BE2C (cell line): Measurements from ENCODE around the gene IMPG1. TPM values are rescaled to one million over a fixed set of nuclear protein-coding genes. Genes with fewer than 3 reads are reported as not detected.
A peak's percentile ranks its signal among the peaks of the same experiment; 100 is the strongest.

Experiments
- DNase-seq: peaks from one replicate; pipeline ENCODE4 v3.0.0-alpha.2; 2020
- H3K27me3 ChIP-seq: fragments of 250-450 bp; sonication (Bioruptor Pico); 2 replicates; pipeline ENCODE4 v1.5.1; 2020; ENCODE audit warnings: mild to moderate bottlenecking
- H3K36me3 ChIP-seq: fragments of 250-450 bp; sonication (Bioruptor Pico); 2 replicates; pipeline ENCODE4 v1.5.1; 2020; ENCODE audit warnings: mild to moderate bottlenecking
- H3K4me1 ChIP-seq: fragments of 250-450 bp; sonication (Bioruptor Pico); 2 replicates; pipeline ENCODE4 v1.5.1; 2020
- H3K4me3 ChIP-seq: 2 replicates; pipeline ENCODE4 v1.5.1; 2011; ENCODE audit warnings: low read depth, low read length
- H3K9me3 ChIP-seq: fragments of 250-450 bp; sonication (Bioruptor Pico); 2 replicates; pipeline ENCODE4 v1.5.1; 2020
- CTCF ChIP-seq: IDR thresholded peaks from 2 replicates; pipeline ENCODE4 v1.5.1; 2012; ENCODE audit warnings: mild to moderate bottlenecking, low read depth, low read length
- polyA plus RNA-seq: library from polyadenylated mRNA; unstranded; fragments of >200 nt; gene quantifications from one replicate; pipeline ENCODE4 v1.2.1, GENCODE V29; 2012; ENCODE audit warnings: low read depth, missing spikeins; ENCODE audit not compliant: insufficient read length, insufficient read depth

The IMPG1 gene
- not detected for polyA plus RNA-seq

GRCh38 chr6:76072562-76072961 lies at the start of gene IMPG1:
Gene IMPG1, minus strand, starts transcription at chr6:76072662. Its CDS starts 174 bp downstream, at chr6:76072488.
- no peak within 1 kb of the TSS for H3K4me3 ChIP-seq
- no peaks in the 10 kb centered on the region for H3K36me3 ChIP-seq
- no peak for DNase-seq
- no peaks in the 10 kb centered on the region for H3K4me1 ChIP-seq
- H3K27me3 ChIP-seq = no peaks in the 10 kb centered on the region
- no peak for TF ChIP-seq CTCF
- no peaks in the 10 kb centered on the region; the same call in 1 of the 2 replicates for H3K9me3 ChIP-seq

GRCh38 chr6:76120302-76120701 lies 47.8 kb upstream of the IMPG1 start:
- Histone ChIP-seq H3K4me3 (no peak overlapping the region), H3K9me3 (no peaks in the 10 kb centered on the region), H3K36me3 (no peaks in the 10 kb centered on the region), H3K27me3 (no peaks in the 10 kb centered on the region), H3K4me1 (no peaks in the 10 kb centered on the region)
- no peak for DNase-seq
- no peak for TF ChIP-seq CTCF

GRCh38 chr6:76073281-76073680 lies 819 bp upstream of the IMPG1 start:
- H3K4me1 ChIP-seq = no peaks in the 10 kb centered on the region
- no peak overlapping the region for H3K4me3 ChIP-seq
- H3K36me3 ChIP-seq = no peaks in the 10 kb centered on the region
- H3K27me3 ChIP-seq = no peaks in the 10 kb centered on the region
- TF ChIP-seq CTCF = no peak
- H3K9me3 ChIP-seq = no peaks in the 10 kb centered on the region; the same call in 1 of the 2 replicates
- no peak for DNase-seq

GRCh38 chr6:76057469-76057868 lies 15.0 kb downstream of the IMPG1 start:
- Histone ChIP-seq H3K4me3 (no peak overlapping the region), H3K9me3 (no peaks in the 10 kb centered on the region), H3K4me1 (no peaks in the 10 kb centered on the region; the same call in 1 of the 2 replicates), H3K36me3 (no peaks in the 10 kb centered on the region), H3K27me3 (no peaks in the 10 kb centered on the region)
- TF ChIP-seq CTCF = no peak
- DNase-seq = no peak

GRCh38 chr6:76052314-76052713 lies 20.1 kb downstream of the IMPG1 start:
- no peaks in the 10 kb centered on the region; the same call in 1 of the 2 replicates for H3K4me1 ChIP-seq
- H3K9me3 ChIP-seq = no peaks in the 10 kb centered on the region; the same call in 1 of the 2 replicates
- no peak for DNase-seq
- no peak for TF ChIP-seq CTCF
- H3K27me3 ChIP-seq = no peaks in the 10 kb centered on the region
- no peaks in the 10 kb centered on the region for H3K36me3 ChIP-seq
- no peak overlapping the region for H3K4me3 ChIP-seq

GRCh38 chr6:76043690-76044089 lies 28.8 kb downstream of the IMPG1 start:
- TF ChIP-seq CTCF = no peak
- no peaks in the 10 kb centered on the region for H3K4me1 ChIP-seq
- no peaks in the 10 kb centered on the region for H3K36me3 ChIP-seq
- H3K4me3 ChIP-seq = no peak overlapping the region
- H3K27me3 ChIP-seq = no peaks in the 10 kb centered on the region
- no peaks in the 10 kb centered on the region; the same call in 1 of the 2 replicates for H3K9me3 ChIP-seq
- DNase-seq = peak; percentile 10
